PFSK-1 (cell line): ENCODE measurements around the gene NFKB1.

Experiments used
- POLR2AphosphoS5 ChIP-seq: IDR thresholded peaks from 2 replicates; pipeline ENCODE4 v1.6.1; 2012; ENCODE audit warnings: low read depth, mild to moderate bottlenecking, control low read depth, low read length, moderate library complexity
- SIN3A ChIP-seq: IDR thresholded peaks from 2 replicates; pipeline ENCODE4 v1.6.1; 2012; ENCODE audit warnings: mild to moderate bottlenecking, low read length, moderate library complexity, borderline replicate concordance; ENCODE audit not compliant: insufficient read depth
- TAF1 ChIP-seq: IDR thresholded peaks from 2 replicates; pipeline ENCODE4 v1.6.1; 2012; ENCODE audit warnings: low read length, control low read depth, borderline replicate concordance; ENCODE audit not compliant: insufficient read depth
- TF ChIP-seq, protein P1 (sequence below), 2 experiments: IDR thresholded peaks; 2 replicates each; pipeline versions ENCODE4 v1.6.1 to v1.8.0; 2011 to 2012; ENCODE audit warnings: low read depth in 2 of 2, low read length in 2 of 2, control low read depth in 1 of 2, inconsistent platforms in 1 of 2, mild to moderate bottlenecking in 1 of 2, moderate library complexity in 1 of 2; ENCODE audit not compliant: insufficient read depth in 1 of 2

DNA sequence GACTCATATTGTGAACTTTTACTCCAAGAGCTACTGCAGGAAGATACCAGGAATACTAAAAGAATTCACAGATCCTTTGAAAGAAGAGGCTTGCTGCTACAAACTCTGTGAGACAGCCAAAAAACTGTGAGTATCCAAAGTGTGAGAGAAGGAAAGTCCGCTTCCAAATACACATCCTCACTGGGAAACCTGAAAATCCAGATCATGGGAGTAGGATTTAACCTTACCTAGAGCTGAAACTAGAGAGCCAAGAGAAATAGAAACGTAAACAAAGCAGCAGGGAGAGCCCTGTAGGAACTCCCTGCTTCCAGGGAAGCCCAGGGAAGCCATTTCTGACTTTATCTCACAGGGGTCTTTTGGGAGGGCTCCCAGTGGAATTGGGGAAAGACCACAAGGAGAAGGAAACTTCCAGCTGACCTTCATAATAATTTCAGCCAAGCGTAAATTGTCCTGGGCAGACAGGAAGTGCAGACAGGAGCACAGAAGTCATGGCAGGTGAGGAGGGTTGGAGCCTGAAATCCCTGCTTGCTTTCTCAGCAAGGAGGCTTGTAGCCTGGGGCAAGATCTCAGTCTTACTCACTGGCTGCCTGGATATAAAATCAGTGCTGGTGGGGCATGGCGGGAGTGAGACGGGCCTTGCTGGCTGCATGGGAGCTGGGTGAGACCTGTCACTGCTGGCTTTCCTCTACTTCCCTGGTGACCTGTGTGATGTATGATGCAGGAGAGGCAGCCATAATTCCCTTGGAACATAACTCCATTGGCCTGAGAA lies 26.2 kb upstream of the NFKB1 start:
- TF ChIP-seq POLR2AphosphoS5 (no peak), TAF1 (no peak), SIN3A (no peak)
- TF ChIP-seq, protein P1, sequence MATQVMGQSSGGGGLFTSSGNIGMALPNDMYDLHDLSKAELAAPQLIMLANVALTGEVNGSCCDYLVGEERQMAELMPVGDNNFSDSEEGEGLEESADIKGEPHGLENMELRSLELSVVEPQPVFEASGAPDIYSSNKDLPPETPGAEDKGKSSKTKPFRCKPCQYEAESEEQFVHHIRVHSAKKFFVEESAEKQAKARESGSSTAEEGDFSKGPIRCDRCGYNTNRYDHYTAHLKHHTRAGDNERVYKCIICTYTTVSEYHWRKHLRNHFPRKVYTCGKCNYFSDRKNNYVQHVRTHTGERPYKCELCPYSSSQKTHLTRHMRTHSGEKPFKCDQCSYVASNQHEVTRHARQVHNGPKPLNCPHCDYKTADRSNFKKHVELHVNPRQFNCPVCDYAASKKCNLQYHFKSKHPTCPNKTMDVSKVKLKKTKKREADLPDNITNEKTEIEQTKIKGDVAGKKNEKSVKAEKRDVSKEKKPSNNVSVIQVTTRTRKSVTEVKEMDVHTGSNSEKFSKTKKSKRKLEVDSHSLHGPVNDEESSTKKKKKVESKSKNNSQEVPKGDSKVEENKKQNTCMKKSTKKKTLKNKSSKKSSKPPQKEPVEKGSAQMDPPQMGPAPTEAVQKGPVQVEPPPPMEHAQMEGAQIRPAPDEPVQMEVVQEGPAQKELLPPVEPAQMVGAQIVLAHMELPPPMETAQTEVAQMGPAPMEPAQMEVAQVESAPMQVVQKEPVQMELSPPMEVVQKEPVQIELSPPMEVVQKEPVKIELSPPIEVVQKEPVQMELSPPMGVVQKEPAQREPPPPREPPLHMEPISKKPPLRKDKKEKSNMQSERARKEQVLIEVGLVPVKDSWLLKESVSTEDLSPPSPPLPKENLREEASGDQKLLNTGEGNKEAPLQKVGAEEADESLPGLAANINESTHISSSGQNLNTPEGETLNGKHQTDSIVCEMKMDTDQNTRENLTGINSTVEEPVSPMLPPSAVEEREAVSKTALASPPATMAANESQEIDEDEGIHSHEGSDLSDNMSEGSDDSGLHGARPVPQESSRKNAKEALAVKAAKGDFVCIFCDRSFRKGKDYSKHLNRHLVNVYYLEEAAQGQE (IDR thresholded peaks at IDR 0.05; ENCODE audit: insufficient read depth in 1 of 2, low read depth in 2 of 2, low read length in 2 of 2), result no peak
